ENCODE results near the gene FNIP2. TPM values are rescaled to one million over a fixed set of nuclear protein-coding genes. Genes with fewer than 3 reads are reported as not detected.

FNIP2 gene
- total and polyA plus RNA-seq, 9 of the 15 experiments (the other 6 are each of a cell fraction or from before 2014, with no cell fraction given) = 1.7 to 15.5 (median 8.3) TPM

- TF ChIP-seq FOXK2 (conservative IDR thresholded peaks at IDR 0.05 in 1 of 2, IDR thresholded peaks at IDR 0.05 in 1 of 2; ENCODE audit: low read depth in 2 of 2) (no peak), LCOR (CRISPR knock-in tag; IDR thresholded peaks at IDR 0.05) (no peak), NBN (IDR thresholded peaks at IDR 0.05; ENCODE audit: low read depth) (no peak), GTF2F1 (IDR thresholded peaks at IDR 0.05; ENCODE audit: low read depth, low read length) (no peak), STAT5B (CRISPR knock-in tag; IDR thresholded peaks at IDR 0.05) (no peak), DPF2 (IDR thresholded peaks at IDR 0.05) (no peak), PRDM10 (IDR thresholded peaks at IDR 0.05; ENCODE audit: partially characterized antibody) (peak; percentile 66), ATF4 (CRISPR knock-in tag; IDR thresholded peaks at IDR 0.05) (0 out of 2 replicates have a peak, but pooled peaks have one; percentile 28), RERE (CRISPR knock-in tag; IDR thresholded peaks at IDR 0.05; ENCODE audit: borderline replicate concordance) (no peak), ZFP36 (IDR thresholded peaks at IDR 0.05; ENCODE audit: low read depth, low read length, partially characterized antibody) (no peak), ZNF24 (IDR thresholded peaks at IDR 0.05) (no peak; the same call in 1 of the 2 replicates), POLR2AphosphoS2 (IDR thresholded peaks at IDR 0.05; ENCODE audit: low read length) (no peak), ZZZ3 (IDR thresholded peaks at IDR 0.05) (no peak), MAX (CRISPR knock-in tag; IDR thresholded peaks at IDR 0.05) (peak; percentile 87), ZNF277 (CRISPR knock-in tag; IDR thresholded peaks at IDR 0.05; ENCODE audit: borderline replicate concordance) (no peak), SMAD3 (CRISPR knock-in tag; conservative IDR thresholded peaks at IDR 0.05) (no peak)
These were observed at the start of gene FNIP2 (continued) for GRCh38 chr4:158768555-158769174.

Measured in K562 (cell line).